GM19467 (cell line): Measurements from ENCODE around the gene FAM170B.

Experiments used
- ATAC-seq: cut with Tn5 transposase; IDR thresholded peaks from one replicate; pipeline ENCODE4 v1.9.1; 2021; ENCODE audit warnings: mild to moderate bottlenecking, moderate library complexity; ENCODE audit not compliant: unreplicated experiment

Gene FAM170B

DNA sequence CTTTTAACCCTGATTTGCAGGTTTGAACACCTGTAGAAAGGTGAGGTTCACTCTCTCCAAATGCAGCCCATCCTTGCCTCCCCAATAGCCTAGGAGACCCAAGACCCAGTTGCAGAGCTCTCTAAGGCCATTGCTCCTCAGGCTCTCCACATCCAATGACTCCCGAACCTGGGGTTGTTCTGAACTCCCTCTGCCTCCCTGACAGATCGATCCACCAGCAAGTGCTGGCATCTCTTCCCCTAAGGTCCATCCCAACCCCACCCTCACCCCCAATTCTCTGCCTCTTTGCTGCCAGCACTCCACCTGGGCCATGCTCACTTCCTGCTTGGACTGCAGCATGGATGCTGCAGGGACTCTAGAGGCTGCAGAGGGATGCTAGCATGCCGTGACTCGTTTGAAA is 19.3 kb upstream of the FAM170B start:
- ATAC-seq: no peak

- no peak for ATAC-seq
Observed at GRCh38 chr10:49152663-49153062, 18.8 kb upstream of the FAM170B start.

GRCh38 chr10:49152037-49152436 is 18.2 kb upstream of the FAM170B start:
- ATAC-seq: no peak

GRCh38 chr10:49151481-49151880 is 17.7 kb upstream of the FAM170B start:
- no peak for ATAC-seq

DNA sequence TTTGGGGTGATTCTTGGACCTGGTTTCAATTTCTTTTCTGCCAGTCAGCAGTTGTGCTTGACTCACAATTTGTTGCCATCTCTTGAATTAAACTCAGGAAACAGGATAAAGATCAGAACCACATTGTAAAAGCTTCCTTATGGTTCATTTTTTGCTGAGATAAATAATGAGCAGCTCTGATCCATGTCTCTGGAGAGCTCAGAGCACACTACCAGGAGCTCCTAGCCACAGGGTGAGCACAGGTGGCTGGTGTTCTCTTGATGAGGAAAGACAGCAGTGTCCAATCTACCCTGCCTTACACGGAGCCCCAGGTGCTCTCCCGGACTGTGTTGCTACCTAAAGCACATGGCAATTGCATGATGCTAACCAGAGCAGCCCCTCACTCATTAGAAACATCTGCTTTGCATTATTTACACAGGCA is 17.2 kb upstream of the FAM170B start:
- ATAC-seq: no peak

DNA sequence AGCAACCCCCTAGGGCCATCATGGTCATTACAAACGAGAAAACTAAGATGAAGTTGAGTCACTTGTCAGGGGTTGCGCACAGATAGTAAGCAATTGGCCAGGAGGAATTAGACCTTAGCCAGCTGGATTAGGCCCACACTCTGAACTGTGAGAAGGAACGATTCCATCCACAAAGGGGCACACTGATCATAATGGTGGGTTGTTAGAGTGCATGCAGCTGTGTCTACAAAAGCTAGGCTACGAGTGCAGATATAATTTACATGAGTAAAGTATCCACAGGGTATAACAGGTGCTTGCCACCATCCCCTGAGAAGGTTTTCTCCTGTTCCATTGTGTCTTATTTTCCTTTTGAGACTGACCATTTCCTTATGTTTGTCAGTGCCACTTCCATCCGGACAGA is 16.6 kb upstream of the FAM170B start:
- no peak for ATAC-seq

- ATAC-seq: no peak
Observed at GRCh38 chr10:49149881-49150280, 16.1 kb upstream of the FAM170B start.

DNA sequence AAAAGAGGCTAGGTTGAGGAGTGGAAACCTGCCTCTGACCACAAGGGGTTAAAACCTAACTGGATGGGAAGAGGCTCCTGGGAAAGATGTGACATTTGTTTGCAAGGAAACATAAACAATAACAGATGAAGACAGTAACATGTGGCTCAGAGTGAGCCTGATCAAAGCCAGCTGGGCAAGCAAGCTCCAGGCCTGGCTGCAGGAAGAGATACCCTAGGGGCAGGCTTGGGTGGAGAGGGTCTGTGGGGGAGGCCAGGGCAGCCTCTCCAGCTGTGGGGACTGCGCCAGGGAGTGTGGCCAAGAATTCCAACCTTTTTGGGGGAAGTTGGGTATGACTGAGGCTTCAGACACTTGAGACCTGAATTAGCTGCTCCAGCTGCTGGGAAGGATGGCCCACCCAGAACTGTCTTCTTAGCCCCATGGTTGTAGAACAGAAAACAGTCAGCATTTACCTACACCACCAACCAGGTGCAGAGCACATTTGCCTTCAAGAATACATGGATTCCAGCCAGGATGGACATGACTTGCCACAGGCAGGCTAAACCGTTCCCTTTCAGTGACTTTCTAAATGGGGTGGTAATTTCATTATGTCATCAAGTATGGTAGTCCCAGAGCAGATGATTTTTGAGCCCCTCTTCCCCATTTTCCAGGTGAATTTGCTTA is 10.4 kb upstream of the FAM170B start:
- no peak for ATAC-seq

DNA sequence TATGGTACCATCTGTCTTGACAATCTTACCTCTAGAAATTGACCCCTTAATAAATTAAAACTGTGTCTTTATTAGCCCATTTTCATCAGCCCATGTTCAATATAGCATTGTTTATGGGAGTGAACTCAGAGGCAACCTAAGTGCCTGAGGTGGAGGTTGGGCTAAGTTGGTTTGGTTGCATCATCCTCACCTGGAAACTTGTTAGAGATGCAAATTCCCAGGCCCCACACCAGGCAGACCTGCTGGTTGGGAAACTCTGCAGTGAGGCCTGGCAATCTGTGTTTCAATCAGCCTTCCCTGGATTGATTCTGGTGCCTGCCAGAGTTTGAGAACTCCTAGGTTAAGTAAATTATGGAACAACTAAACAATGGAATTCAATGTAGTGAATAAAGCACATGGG is 9.4 kb upstream of the FAM170B start:
- ATAC-seq: no peak

GRCh38 chr10:49141541-49142332 is 7.9 kb upstream of the FAM170B start:
- ATAC-seq: no peak

DNA sequence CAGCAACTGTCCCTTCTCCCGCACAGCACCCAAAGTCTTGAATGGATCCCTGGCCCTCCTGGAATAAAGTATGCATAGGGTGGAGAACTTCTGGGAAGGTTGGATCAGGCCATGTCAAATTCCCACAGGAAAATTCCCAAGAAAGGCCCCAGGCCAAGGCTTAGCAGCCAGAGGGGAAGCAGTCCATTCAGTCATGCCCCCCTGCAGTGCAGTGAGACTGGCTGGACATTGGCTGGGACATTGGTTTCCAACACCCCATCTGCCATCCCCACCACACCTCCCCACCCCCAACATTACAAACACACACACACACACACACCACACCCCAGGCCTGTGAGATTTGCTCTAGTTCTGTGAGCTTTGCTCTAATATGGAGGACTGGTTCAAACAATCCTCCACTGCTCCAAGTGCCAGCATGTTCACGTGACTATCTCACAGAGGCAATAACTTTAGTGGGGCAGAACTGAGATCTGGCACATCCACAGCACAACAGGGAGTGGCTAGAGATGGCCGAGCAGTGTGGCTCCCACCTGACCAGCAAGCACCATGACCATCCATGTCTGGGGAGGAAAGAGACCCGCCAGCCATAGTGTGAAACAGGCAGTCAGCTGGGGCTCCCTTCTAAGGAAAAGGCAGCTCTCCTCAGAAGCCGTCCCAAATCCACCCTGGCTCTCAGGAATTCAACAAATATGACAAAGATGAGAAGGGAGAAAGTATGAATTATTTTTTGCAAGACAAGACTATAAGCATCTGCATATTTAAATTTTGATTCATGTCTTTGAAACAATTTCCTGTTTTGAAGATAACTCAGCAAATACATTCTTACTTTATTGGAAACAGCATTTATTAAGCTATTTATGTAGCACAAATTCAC is 6.7 kb upstream of the FAM170B start:
- ATAC-seq: no peak

DNA sequence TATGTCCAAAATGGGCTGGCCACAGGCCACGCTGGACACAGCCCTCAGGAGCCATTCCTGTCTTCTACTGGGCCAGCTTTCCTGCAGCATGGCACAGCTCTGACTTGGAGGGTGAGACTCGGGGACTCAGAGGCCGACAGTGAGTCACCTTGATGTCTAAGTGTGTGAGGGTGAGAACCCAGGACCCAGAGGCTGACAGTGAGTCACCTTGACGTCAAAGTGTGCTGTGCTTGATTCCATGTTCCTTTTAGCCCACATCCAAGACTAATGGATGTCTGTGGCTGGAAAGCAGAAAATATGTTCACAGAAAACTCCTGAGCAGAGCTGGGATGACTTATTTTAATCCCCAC is 6.0 kb upstream of the FAM170B start:
- no peak for ATAC-seq

DNA sequence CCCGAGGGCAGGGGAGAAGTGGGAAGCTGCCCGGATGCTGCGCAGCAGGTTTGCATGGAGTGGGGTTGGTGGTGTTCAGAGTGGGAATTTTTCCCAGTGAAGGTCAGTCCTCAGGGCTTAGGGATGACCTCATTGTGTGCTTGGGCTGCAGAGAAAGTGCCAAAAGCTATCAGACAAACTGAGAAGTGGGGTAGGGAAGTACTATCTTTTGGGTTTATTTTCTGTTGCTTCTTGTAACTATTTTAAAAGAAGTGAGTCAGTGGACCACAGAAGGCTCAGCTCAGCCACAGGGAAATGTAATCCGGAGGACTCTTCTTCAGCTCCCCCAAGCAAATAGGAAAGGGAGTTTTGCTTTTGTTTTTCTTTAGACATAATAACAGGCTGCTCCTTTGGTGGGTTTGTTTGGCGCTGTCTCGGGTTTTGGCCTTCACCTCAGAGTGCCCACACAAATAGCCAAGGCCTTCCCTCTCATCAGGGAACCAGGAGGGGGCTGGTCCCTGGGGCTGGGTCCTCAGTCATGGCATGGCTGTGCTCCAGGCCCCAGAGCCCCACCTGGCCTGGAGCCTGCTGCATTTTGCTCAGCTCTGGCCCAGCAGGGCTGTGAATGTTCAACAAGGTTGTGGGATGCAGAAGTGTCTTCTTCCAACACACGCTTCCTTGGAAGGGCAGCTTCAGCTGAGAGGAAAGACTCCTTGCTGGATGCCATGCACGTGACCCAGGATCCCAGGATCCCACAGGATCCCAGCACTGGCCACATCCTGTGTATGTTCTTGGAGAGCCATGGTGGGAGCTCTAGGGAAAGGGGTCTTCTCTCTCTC is 5.4 kb upstream of the FAM170B start:
- no peak for ATAC-seq

- ATAC-seq: no peak
Observed at GRCh38 chr10:49138361-49138891, 4.6 kb upstream of the FAM170B start.

GRCh38 chr10:49136525-49136924 is 2.7 kb upstream of the FAM170B start:
- ATAC-seq: no peak

- no peak for ATAC-seq
Observed at GRCh38 chr10:49135575-49136313, 1.9 kb upstream of the FAM170B start.

- ATAC-seq: no peak
Observed at GRCh38 chr10:49134327-49134726, 506 bp upstream of the FAM170B start.

DNA sequence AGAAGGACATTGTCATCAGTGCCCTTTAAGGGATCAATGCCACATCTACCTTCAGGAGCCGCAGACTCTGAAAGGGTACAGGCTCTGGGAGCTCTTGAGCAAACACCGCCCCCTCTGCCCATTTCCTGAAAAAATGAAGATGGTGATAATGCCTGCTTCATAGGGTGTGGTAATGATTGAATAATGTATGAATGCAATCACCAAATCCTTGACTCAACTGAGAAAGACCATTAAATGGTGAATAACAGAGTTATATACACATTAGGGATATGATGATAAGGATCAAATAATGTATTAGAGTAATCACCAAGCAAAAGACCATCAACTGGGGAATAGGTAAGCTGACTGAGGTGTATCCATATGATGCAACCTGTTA is 1.5 kb downstream of the FAM170B start:
- no peak for ATAC-seq

DNA sequence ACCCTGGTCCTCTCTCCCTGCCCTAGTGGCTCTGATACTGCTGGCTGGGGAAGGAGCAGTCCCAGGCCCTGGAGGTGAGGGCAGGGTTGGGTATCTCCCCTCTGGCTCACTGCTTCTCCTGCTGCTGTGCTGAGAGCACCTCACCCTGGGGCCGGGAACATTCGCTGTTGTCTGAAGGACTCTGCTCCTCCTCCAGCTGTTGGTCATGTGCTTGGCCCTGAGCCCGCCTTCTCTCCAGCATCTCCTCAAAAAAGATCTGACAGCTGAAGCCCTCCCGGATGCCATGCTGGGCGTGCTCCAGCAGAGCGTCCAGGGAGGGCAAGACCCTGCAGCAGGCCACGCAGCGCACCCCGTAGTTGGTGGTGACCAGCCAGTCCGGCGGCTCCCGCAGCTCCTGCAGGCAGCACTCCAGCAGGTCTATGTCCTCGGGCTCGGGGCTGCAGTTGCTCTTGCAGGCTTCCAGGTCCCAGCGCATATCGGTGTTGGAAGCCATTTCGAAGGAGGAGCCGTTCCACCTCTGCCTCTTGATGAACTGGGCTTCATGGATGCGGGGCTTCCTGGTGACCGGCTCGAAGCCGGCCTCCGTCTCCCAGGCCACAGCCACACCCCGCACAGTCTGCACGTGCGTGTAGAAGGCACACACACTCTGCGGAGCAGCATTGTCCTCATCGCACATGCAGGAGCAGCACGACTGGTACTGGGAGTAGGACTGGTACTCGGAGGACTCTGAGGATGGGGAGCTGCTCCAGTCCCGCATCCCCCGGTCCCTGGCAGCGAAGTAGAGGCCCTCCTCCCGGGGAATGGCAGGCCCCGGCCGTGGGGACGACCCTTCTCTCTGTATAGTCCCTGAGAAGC is 2.1 kb downstream of the FAM170B start:
- no peak for ATAC-seq
